SJSA1 (cell line): ENCODE results near the gene ZNF484. TPM values are rescaled to one million over a fixed set of nuclear protein-coding genes. Genes with fewer than 3 reads are reported as not detected.
"Not testable (repeated sequence)": the region's sequence is repeated elsewhere in the genome, so short reads cannot be mapped to it uniquely, and the experiment has no call there.

Experiments
- DNase-seq, 2 experiments: peaks; one replicate each; pipeline ENCODE4 v3.0.0-alpha.2; 2015 to 2020; ENCODE audit warnings: low spot score in 2 of 2, low read depth in 1 of 2
- H3K27ac ChIP-seq: fragments of 250-450 bp; sonication (Bioruptor Pico); 2 replicates; pipeline ENCODE4 v1.5.1; 2020; ENCODE audit warnings: mild to moderate bottlenecking, moderate library complexity
- H3K27me3 ChIP-seq: fragments of 250-450 bp; sonication (Bioruptor Pico); replicated peaks from 2 replicates; pipeline ENCODE4 v1.5.1; 2020; ENCODE audit warnings: mild to moderate bottlenecking, moderate library complexity
- H3K36me3 ChIP-seq: fragments of 250-450 bp; sonication (Bioruptor Pico); 2 replicates; pipeline ENCODE4 v1.5.1; 2020; ENCODE audit warnings: mild to moderate bottlenecking
- H3K4me1 ChIP-seq: fragments of 250-450 bp; sonication (Bioruptor Pico); replicated peaks from 2 replicates; pipeline ENCODE4 v1.6.1; 2021; ENCODE audit warnings: mild to moderate bottlenecking
- H3K4me3 ChIP-seq: fragments of 250-450 bp; sonication (Bioruptor Pico); 2 replicates; pipeline ENCODE4 v1.5.1; 2020; ENCODE audit warnings: mild to moderate bottlenecking
- H3K9me3 ChIP-seq: fragments of 250-450 bp; sonication (Bioruptor Pico); replicated peaks from 2 replicates; pipeline ENCODE4 v1.5.1; 2020; ENCODE audit warnings: mild to moderate bottlenecking
- total RNA-seq: library from RNA; depleted of rRNA; stranded (reverse); fragments of >200 nt; shearing (Covaris generic); gene quantifications from 2 replicates; pipeline ENCODE4 v1.2.3, GENCODE V29; 2014

ZNF484 gene
- total RNA-seq, 1 experiment from 2014 or later: 9.6 TPM

DNA sequence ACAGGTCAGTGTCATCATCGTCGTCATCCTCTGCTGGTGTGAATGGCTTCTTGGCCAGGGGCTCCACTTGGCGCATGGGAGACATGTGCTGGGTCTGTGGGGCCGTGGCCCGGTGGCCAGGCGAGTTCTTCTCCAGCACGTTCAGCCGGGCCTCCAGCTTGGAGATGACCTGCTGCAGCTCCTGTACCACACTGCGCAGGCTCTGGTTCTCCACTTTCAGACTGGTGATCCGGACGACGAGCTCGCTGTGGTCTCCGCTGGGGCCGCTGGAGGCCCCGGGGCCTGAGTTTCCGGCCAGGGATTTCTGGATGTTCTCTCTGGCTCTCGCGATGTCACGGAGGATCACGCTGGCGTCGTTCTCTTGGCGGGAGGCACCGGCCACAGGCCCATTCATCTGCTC lies 40.6 kb downstream of the ZNF484 start:
- DNase-seq: no peak
- H3K9me3 ChIP-seq: peaks cover 6% of the 10 kb centered on the region
- H3K27ac ChIP-seq: no peak overlapping the region
- H3K36me3 ChIP-seq: no peaks in the 10 kb centered on the region
- H3K27me3 ChIP-seq: no peaks in the 10 kb centered on the region
- no peak overlapping the region for H3K4me3 ChIP-seq
- H3K4me1 ChIP-seq: no peaks in the 10 kb centered on the region

DNA sequence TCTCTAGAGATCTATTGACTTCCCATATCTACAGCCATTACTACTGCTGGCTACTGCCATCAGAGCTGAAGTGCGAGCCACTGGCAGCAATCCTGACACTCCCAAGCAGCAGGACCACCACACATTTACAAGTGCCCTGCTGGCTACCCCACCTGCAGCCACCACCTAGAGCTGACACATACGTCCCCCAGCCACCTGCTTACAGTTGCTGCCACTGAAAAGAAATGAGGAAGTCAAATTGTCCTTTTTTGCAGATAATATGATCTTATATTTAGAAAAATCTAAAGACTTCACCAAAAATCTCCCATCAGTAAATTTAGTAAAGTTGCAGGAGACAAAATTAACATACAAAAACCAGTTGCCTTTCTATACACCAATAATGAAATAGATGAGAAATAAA lies 48.4 kb downstream of the ZNF484 start:
- no peaks in the 10 kb centered on the region for H3K27me3 ChIP-seq
- no peaks in the 10 kb centered on the region for H3K36me3 ChIP-seq
- no peaks in the 10 kb centered on the region for H3K9me3 ChIP-seq
- no peaks in the 10 kb centered on the region for H3K4me1 ChIP-seq
- DNase-seq: no peak
- no peak overlapping the region for H3K27ac ChIP-seq
- no peak overlapping the region for H3K4me3 ChIP-seq

DNA sequence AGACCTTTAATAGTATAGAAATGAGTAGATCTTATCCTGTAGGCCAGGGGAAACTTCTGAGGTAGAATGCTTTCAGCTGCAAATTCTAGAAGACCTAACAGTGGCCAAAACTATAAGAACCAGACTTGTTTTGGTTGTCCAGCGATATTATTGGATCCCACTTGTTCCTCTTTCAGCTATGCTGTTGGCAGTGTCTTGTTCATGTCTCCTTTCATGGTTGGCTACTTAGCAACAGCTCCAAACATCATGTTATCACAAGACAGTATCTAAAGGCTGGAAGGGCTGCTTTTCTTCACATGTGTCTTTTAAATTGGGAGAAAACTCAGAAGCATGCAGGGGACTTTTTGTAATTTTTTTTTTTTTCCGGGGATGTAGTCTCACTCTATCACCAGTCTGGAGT lies 52.8 kb downstream of the ZNF484 start:
- not testable (repeated sequence) for H3K9me3 ChIP-seq, H3K36me3 ChIP-seq, H3K4me1 ChIP-seq, H3K27me3 ChIP-seq, H3K4me3 ChIP-seq, H3K27ac ChIP-seq, DNase-seq

DNA sequence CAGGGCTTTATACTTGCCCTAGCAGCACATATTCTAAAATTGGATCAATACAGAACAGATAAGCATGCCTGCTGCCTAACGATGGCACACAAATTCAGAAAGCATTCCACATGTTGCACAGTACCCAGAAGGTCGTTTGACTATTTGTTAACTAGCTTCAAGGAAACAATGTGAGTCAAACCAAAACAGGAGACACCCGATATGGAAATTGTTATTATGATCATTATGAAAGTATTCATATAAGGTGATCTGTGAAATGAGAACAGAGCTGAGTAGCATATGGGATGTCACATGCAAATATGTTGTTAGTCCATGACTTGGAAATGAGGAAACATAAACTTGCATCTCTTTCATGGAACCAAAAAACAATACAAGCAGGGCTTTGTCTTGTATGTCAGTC lies 56.9 kb downstream of the ZNF484 start:
- Histone ChIP-seq H3K27me3 (peaks cover 3% of the 10 kb centered on the region; the same call in 1 of the 2 replicates), H3K9me3 (no peaks in the 10 kb centered on the region), H3K36me3 (no peaks in the 10 kb centered on the region), H3K4me1 (no peaks in the 10 kb centered on the region), H3K4me3 (no peak overlapping the region), H3K27ac (no peak overlapping the region)
- DNase-seq: no peak

DNA sequence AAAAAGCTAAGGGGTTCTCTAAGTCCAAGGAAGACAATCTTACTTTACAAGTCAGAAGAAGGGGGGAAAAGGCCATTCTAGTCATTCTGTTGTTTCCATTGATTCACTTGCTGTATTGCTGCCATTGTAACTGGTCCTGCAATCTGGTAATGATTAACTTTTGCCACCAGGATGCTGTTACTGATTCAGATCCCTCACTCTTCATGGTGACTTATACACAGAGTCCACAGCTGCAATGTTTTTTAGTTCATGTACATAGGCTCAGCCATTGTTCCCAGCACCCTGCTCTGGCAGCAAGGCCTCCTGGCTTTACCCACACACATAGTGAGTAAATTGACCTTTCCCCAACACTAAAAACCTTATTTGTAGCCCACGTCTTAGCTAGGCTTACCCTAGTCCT lies 57.9 kb downstream of the ZNF484 start:
- not testable (repeated sequence) for H3K27ac ChIP-seq, DNase-seq, H3K4me1 ChIP-seq, H3K9me3 ChIP-seq, H3K4me3 ChIP-seq, H3K36me3 ChIP-seq, H3K27me3 ChIP-seq

DNA sequence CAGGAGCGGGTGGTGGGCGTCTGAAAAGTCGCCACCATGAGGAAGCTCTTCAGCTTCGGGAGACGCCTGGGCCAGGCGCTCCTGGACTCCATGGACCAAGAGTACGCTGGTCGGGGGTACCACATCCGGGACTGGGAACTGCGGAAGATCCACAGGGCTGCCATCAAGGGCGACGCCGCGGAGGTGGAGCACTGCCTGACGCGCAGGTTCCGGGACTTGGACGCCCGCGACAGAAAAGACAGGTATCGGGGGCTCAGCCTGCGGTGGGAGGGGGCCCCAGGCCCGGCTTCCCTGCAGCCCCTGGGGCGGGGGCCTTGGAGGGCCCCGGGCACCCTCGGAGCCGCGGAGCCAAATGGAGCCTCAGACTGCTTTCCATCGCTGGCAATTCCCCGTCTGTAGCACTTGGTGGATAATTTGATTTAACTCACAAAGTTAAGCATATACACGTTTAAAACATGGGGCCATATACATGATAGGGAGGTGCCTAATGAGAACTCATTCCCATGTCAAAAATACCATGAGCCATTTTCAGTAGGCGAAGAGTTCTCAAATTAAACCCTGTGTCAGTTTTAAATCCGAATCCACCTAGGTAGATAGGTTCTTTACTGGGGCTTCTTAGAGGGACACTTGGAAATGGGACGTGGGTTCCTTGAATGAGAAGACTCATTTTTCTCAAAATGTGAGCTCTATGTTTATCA lies 68.1 kb downstream of the ZNF484 start:
- not testable (repeated sequence) for H3K4me3 ChIP-seq, H3K9me3 ChIP-seq, H3K4me1 ChIP-seq, H3K27ac ChIP-seq, H3K36me3 ChIP-seq, DNase-seq
- peaks cover 65% of the 10 kb centered on the region for H3K27me3 ChIP-seq

DNA sequence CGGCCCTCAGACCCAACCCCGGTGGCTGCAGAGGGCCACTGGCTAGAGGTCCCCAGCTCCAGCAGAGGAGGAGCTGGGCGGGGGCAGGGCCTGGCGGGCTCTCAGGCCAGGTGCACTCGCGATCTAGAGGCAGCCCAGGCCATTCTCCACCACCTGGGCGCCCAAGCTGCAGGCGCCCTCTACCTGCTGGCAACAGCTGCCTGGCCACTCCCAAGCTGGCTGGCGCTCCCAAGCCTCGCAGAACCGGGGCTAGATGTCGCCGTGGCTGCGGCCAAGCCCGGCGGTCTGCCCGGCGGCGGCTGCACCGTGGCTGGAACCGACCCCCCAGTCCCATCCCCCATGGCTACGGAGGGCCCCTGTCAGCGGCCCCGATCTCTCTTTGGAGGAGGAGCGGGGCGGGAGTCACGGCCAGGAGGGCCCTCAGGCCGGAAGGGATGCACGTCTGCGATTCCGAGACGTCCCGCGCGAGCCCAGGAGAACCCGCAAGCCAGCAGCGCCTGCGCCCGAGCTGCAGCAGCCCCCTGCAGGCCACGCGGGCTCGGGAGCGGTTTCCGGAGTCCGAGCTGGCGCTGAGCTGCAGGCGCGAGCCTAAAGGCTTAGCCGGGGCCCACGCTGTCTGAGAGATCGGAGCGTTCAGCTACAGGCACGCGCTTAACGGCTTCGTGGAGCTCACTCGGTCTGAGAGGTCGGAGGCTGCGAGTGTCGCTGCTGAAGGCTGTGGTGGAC lies 68.9 kb downstream of the ZNF484 start:
- DNase-seq: peak; percentile 21 to 57
- Histone ChIP-seq H3K27ac (no peak overlapping the region), H3K27me3 (peaks cover 62% of the 10 kb centered on the region), H3K4me1 (peaks cover 8% of the 10 kb centered on the region), H3K4me3 (no peak overlapping the region), H3K9me3 (no peaks in the 10 kb centered on the region), H3K36me3 (no peaks in the 10 kb centered on the region)

DNA sequence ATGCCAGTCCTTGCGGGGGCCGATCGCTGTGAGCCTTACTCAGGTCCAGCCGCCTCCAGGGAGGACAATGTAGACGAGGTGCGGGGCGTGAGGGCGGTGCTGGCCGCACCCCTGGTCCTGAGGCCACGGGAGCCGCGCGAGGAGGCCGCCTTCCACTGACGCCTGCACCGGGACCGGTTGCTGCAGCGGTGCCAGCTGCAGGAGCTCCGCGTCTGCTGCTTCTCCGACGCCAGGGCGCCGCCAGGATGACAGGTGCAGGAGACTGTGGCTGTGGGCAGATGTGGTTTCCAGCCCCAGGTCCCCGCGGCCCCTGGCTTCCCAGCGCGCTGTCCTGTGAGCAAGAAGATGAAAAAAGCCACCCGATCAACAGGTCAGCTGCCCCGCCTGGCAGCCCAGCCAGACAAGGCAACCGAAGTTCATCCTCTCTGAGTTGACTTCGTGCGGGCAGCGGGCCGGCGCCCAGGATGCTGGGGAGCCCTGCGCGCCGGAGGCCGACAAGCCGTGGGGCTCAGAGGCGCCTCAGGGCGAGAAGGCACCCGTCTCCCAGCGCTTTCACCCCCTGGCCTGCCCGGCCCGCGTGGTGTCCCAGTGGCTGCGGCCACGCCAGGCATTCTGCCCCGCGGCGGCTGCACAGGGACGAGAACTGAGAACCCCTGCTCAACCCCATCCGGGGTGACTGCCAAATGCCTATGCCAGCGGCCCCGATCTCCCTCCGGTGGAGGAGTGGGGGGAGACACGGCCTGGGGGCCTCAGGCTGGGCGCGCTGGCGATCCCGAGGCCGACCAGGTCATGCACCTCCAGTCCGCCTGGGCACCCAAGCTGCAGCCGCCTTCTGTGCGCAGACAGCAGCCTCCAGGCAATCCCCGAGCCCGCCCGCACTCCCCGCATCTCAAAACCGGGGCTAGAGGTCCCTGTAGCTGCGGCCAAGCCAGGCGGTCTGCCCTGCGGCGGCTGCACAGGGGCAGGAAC lies 69.8 kb downstream of the ZNF484 start:
- H3K9me3 ChIP-seq: no peaks in the 10 kb centered on the region

DNA sequence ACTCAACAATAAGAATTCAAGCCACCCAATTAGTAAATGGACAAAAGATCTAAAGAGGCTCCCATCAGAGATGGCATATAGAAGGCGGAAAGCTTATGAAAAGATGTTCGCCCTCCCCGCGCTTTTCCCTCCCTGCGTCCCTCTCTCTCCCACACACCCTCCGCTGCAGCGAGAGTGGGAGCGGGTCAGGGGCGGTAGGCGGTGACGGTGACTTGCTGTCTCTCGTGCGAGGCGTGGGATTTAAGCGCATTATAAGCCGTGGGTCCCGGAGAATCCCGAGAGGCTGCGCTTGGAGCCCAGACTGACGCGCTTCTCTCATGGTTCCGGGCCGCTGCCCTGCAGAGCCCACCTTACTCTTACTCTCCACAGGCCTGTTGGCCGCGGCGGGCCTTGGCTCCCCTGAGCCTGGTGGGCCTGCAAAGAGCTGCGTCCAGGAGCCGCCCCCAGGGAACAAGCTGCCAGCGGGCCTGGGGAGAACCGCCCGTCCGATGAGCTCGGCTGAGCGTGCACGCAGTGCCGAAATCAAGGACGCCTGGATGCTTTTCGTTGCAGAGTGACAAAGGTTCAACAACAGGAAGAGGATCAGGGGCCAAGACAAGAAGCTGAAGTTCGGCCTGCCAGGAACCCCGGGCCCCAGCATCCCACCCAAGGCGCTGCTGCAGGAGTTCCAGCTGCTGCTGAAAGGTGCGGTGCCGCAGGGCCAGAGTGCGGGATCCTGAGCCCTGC lies 70.6 kb downstream of the ZNF484 start:
- DNase-seq: no peak
- H3K4me3 ChIP-seq: no peak overlapping the region
- H3K27ac ChIP-seq: no peak overlapping the region
- H3K36me3 ChIP-seq: no peaks in the 10 kb centered on the region
- peaks cover 8% of the 10 kb centered on the region for H3K4me1 ChIP-seq
- no peaks in the 10 kb centered on the region for H3K9me3 ChIP-seq
- H3K27me3 ChIP-seq: peaks cover 57% of the 10 kb centered on the region

More for the DNA sequence above, 69.8 kb downstream of the ZNF484 start:
- peak in 1 of 2 experiments; percentile 9 for DNase-seq
- Histone ChIP-seq H3K36me3 (no peaks in the 10 kb centered on the region), H3K27ac (no peak overlapping the region), H3K27me3 (peaks cover 57% of the 10 kb centered on the region), H3K4me3 (no peak overlapping the region), H3K4me1 (peaks cover 8% of the 10 kb centered on the region)

DNA sequence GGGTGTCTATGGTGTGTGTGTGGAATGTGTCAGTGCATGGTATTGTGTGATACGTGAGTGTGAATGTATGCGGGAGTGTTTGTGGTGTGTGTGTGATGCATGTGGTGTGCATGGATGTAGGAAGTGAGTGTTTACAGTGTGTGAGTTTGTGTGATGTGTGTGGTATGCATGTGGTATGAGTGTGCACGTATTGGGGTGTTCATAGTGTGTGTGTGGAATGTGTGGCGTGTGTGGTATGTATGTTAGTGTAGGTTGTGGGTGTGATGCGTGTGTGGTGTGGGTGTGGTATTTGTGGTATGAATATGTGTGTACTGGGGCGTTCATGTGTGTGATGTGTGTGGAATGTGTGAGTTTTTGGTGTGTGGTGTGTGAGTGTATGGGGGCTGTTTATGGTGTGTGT lies 73.1 kb downstream of the ZNF484 start:
- no peaks in the 10 kb centered on the region for H3K9me3 ChIP-seq
- H3K4me1 ChIP-seq: peaks cover 8% of the 10 kb centered on the region
- no peak overlapping the region for H3K27ac ChIP-seq
- no peak overlapping the region for H3K4me3 ChIP-seq
- H3K27me3 ChIP-seq: peaks cover 45% of the 10 kb centered on the region
- DNase-seq: no peak
- no peaks in the 10 kb centered on the region for H3K36me3 ChIP-seq

DNA sequence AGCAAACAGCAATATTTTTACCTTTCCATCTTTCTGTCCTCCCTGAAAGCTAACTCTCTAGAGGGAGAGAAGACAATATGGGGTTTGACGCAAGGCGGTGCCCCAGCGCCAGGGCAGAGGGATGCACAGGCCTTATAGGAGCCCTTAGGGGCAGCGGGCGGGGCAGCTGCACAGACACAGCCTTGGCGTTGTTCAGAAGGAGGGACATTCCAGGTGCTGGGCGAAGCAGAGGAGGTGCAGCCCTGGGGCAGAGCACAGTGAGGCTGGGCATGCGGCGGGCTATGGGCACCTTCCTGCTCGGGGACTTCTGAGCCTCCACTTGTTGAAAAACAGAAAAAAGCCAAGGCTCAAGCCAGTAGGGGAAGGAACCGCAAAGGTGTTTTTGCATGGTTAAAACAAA lies 79.5 kb downstream of the ZNF484 start:
- no peaks in the 10 kb centered on the region for H3K9me3 ChIP-seq
- H3K27me3 ChIP-seq: 0 out of 2 replicates have a peak, but pooled peaks cover 11% of the 10 kb centered on the region

DNA sequence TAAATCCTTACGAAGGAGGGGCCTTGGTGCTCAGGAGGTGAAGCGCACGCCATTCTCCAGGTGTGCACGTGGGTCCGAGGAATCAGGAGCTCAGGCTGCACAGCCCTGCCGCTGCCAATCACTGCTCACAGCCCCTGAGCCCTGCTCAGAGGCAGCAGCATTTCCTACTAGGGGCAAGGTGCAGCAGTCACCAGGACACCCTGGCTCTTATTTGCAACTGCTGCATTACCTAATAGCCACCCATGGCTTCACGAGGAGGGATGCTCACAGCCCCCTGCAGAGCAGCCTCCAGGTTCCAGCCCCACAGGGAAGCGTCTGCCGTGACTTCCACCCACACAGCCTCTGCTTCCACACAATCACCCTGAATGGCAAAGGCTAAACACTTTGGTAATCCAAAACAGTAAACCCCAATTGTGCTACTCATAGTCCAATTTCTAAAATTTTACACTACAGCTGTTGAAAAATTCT lies 81.5 kb downstream of the ZNF484 start:
- H3K9me3 ChIP-seq, H3K36me3 ChIP-seq, H3K4me3 ChIP-seq, H3K4me1 ChIP-seq, H3K27ac ChIP-seq, DNase-seq, H3K27me3 ChIP-seq: not testable (repeated sequence)

More for the DNA sequence above, 79.5 kb downstream of the ZNF484 start:
- Histone ChIP-seq H3K4me1 (no peaks in the 10 kb centered on the region), H3K27ac (no peak overlapping the region), H3K4me3 (no peak overlapping the region), H3K36me3 (no peaks in the 10 kb centered on the region)
- no peak for DNase-seq
